ENCODE results near the gene PHF12. TPM values are rescaled to one million over a fixed set of nuclear protein-coding genes. Genes with fewer than 3 reads are reported as not detected.
"Not testable (repeated sequence)": the region's sequence is repeated elsewhere in the genome, so short reads cannot be mapped to it uniquely, and the experiment has no call there.

Gene PHF12
- total RNA-seq, 1 donor from 2014 or later = 23.2 TPM

GRCh38 chr17:28882154-28882895 is 69.0 kb downstream of the PHF12 start:
- DNase-seq = no peak

DNA sequence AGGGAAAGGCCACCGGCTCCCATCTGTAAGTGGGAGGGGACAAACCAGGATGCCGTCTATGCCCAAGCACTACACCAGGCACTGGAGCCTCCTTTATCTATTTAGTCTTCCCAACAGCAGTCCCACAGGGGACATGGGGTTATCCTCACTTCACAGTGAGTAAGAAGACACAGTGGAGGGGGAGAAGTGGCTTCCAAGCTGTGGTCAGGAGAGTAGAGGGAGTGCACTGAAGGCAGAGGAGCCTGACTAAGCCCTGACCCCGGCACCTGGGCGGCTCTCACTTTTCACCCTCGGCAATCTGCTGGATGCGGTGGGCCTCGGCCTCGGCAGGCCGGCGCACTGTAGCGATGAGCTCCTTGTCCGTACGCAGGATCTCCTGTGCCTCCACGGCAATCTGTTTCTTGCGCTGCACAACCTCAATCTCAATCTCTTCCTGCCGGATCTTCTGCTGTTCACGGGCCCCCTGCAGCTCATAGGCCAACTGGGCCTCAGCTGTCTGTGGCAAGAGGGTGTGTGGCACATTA is 69.7 kb downstream of the PHF12 start:
- DNase-seq = no peak

DNA sequence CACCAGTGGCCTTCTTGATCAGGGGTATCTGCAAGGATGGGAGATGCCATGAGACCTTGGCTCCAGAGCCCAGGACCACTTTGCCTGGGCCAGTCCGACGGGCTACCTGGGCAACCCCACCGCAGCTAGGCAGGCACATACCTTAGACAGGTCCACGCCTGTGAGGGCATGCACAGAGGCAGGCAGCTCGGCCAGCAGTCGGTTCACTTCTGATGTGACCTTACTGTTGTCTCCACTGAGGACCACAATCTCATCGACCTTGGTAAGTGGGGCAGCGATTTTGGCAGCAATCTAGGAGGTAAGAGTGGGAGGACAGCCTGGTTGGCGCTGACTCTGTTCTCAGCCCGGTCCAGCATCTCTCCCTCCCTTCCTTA is 70.8 kb downstream of the PHF12 start:
- DNase-seq = no peak

GRCh38 chr17:28879886-28880571 is 71.3 kb downstream of the PHF12 start:
- no peak for DNase-seq

GRCh38 chr17:28878981-28879380 is 72.3 kb downstream of the PHF12 start:
- DNase-seq = no peak

- no peak for DNase-seq
These were observed 73.0 kb downstream of the PHF12 start for GRCh38 chr17:28878158-28878910.

DNA sequence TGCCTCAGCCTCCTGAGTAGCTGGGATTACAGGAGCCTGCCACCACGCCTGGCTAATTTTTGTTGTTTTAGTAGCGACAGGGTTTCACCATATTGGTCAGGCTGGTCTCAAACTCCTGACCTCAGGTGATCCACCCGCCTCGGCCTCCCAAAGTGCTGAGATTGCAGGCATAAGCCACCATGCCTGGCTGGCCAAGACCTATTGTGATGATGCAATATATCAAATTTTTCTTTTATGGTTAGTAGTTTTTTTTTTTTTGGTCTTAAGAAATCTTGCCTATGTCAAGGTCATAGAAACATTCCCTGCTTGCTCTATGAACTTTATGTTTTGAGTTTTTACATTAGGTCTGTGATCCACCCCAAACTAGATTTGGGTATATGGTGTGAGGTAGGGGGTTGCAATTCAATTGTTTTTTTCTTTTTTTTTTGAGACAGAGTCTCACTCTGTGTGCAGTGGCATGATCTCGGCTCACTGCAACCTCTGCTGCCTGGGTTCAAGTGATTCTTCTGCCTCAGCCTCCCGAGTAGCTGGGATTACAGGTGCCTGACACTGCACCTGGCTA is 74.1 kb downstream of the PHF12 start:
- DNase-seq = not testable (repeated sequence)

GRCh38 chr17:28875848-28876550 is 75.3 kb downstream of the PHF12 start:
- DNase-seq = no peak

DNA sequence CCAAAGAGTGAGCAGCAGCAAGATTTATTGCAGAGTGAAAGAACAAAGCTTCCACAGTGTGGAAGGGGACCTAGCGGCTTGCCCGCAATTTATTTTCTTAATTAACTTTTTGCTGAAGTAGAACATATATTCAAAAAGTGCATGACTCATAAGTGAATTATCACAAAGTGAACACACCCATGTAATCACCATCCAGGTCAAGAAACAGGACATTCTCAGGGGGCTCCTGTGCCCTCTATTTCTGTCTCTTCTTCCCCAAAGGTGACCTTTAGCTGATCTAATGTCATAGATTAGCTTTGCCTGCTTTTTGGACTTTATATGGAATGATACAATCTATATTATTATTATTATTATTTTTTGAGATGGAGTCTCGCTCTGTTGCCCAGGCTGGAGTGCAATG is 76.6 kb downstream of the PHF12 start:
- DNase-seq = no peak

GRCh38 chr17:28873839-28874238 is 77.5 kb downstream of the PHF12 start:
- no peak for DNase-seq

DNA sequence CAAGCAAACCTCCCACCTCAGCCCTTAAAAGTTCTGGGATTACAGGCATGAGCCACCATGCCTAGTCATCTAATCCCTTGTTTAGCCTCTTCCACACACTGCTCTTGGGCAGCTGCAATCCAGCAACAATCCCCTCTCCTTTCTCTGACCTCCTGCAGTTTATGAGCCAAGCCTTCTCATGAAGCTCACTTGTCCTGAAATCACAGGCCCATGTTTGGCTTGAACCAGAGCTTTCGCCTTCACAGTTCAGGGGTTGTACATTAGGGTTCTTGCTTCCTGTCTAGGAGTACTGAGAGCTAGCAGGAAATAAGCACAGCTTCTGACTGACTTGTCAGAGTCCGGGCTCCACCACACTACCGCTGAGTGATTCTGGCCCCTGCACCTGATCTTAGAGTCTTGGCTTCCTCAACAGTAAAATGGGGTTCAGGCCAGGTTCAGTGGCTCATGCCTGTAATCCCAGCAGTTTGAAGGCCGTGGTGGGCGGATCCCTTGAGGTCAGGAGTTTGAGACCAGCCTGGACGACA is 80.2 kb downstream of the PHF12 start:
- no peak for DNase-seq

DNA sequence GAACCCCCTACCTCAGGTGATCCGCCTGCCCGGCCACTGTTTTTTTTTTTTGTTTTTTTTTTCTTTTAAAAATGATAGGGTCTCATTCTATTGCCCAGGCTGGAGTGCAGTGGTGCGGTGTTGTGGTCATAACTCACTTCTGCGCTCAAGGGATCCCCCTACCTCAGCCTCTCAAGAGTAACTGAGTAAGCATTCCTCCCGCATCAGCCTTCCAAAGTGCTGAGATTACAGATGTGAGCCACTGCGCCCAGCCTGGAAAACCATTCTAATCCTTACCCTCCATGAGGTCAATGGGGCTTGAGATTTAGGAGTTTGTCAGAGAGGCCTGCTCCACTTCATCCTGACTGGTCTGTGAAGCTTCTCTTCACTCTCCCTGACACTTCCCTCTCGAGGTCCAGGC is 84.0 kb downstream of the PHF12 start:
- no peak for DNase-seq

GRCh38 chr17:28865946-28866752 is 85.2 kb downstream of the PHF12 start:
- no peak for DNase-seq

DNA sequence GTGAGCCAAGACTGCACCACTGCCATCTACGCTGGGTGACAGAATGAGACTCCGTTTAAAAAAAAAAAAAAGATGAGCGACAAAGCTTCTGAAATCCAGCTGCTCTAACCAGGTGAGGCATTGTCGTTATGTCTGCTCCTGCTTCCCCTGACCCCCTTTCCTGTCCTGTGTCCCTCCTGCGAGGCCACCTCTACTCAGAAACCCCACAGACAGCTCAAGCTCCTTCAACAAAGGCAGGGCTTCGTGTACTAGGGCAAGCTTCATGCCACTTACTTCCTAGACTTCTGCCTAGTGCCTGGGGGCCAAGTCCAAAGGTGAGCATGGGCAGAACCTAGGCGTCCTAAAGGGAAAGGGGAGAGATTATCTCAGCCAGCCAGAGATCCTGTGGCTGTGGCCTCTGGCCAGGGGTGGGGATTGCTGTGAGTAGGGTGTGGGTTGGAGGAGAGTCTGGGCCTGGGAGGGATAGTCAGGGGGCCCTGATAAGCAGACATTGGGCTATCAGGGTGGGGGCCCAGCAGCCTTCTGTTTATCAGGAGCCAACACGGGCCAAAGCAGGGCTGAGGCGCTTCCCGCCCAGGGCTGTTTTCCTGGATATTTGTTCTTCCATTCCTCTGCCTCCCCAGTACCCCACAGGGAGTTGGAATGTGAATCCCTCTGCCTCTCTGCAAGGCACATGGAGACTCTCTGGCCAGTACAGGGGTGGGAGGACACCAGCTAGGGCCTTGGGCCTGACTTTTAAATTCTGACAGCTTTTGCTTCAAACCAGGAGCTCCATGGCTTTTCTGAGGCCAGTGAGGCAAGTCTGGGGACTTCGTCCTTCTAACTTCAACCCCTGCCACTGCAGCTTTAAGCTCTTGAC is 86.1 kb downstream of the PHF12 start:
- no peak for DNase-seq

GRCh38 chr17:28863953-28864352 is 87.4 kb downstream of the PHF12 start:
- no peak for DNase-seq

DNA sequence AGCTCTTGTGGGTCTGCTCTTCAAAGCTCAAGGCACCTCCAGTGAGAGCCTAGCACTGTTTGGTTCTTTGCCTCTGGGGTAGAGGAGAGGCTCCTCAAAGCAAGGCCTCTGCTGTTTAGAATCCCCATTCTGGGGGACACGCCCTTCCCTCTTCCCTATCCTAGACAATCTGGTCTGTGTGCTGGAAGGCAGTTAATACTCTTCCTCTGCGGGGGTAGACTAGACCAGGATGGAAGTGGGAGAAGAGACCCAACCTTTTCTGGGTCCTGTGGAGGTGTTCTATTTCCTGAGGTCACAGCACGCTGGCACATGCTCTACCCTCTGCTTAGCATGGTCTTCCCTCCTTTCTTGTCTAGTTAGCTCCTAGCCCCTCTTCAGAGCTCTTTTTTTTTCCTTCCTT is 88.8 kb downstream of the PHF12 start:
- DNase-seq = no peak

- no peak for DNase-seq
These were observed 89.7 kb downstream of the PHF12 start for GRCh38 chr17:28861393-28862203.

- DNase-seq = no peak
These were observed 90.9 kb downstream of the PHF12 start for GRCh38 chr17:28860363-28860808.

- DNase-seq = no peak
These were observed 92.4 kb downstream of the PHF12 start for GRCh38 chr17:28858801-28859355.
